Neural progenitor cell (in vitro differentiated cells): Measurements from ENCODE around the gene SERBP1. TPM values are rescaled to one million over a fixed set of nuclear protein-coding genes. Genes with fewer than 3 reads are reported as not detected.

Source experiments
- DNase-seq: peaks from one replicate; pipeline ENCODE4 v3.0.0-alpha.2; 2016; ENCODE audit warnings: low spot score
- H2AFZ ChIP-seq: fragments of 200-600 bp; sonication (generic); replicated peaks from 2 replicates; pipeline ENCODE4 v1.6.1; 2016; ENCODE audit warnings: antibody characterized with exemption
- H3F3A ChIP-seq: fragments of 200-600 bp; sonication (generic); 2 replicates; pipeline ENCODE4 v1.6.1; 2016; ENCODE audit warnings: antibody characterized with exemption, low read depth
- H3K27ac ChIP-seq: fragments of 200-600 bp; sonication (generic); 2 replicates; pipeline ENCODE4 v1.5.1; 2016; ENCODE audit warnings: mild to moderate bottlenecking
- H3K27me3 ChIP-seq: fragments of 200-600 bp; sonication (generic); 2 replicates; pipeline ENCODE4 v1.6.1; 2016; ENCODE audit warnings: mild to moderate bottlenecking, moderate library complexity
- H3K36me3 ChIP-seq: fragments of 200-600 bp; sonication (generic); 2 replicates; pipeline ENCODE4 v1.5.1; 2016
- H3K4me1 ChIP-seq: fragments of 200-600 bp; sonication (generic); 2 replicates; pipeline ENCODE4 v1.6.1; 2016; ENCODE audit warnings: mixed run types
- H3K4me2 ChIP-seq: fragments of 200-600 bp; sonication (generic); 2 replicates; pipeline ENCODE4 v1.6.1; 2016
- H3K4me3 ChIP-seq: fragments of 200-600 bp; sonication (generic); 2 replicates; pipeline ENCODE4 v1.5.1; 2016
- H3K79me2 ChIP-seq: fragments of 200-600 bp; sonication (generic); 2 replicates; pipeline ENCODE4 v1.6.1; 2016; ENCODE audit warnings: low read depth
- H3K9ac ChIP-seq: fragments of 200-600 bp; sonication (generic); 2 replicates; pipeline ENCODE4 v1.6.1; 2016
- H3K9me3 ChIP-seq: fragments of 200-600 bp; sonication (generic); 2 replicates; pipeline ENCODE4 v1.5.1; 2016; ENCODE audit warnings: low read depth
- H4K20me1 ChIP-seq: fragments of 200-600 bp; sonication (generic); 2 replicates; pipeline ENCODE4 v1.6.1; 2016; ENCODE audit warnings: low read depth
- H3K27ac Mint-ChIP-seq: 3 replicates; pipeline ENCODE4 v1.8.0; 2021; ENCODE audit warnings: mixed read lengths
- H3K27me3 Mint-ChIP-seq: 2 replicates; pipeline ENCODE4 v1.8.0; 2022; ENCODE audit warnings: low read depth, mild to moderate bottlenecking, inconsistent platforms, moderate library complexity, mixed read lengths; ENCODE audit not compliant: insufficient read depth
- H3K36me3 Mint-ChIP-seq: 3 replicates; pipeline ENCODE4 v1.8.0; 2021; ENCODE audit warnings: mixed read lengths
- H3K4me1 Mint-ChIP-seq: 3 replicates; pipeline ENCODE4 v1.8.0; 2021; ENCODE audit warnings: mixed read lengths
- H3K4me3 Mint-ChIP-seq: 3 replicates; pipeline ENCODE4 v1.8.0; 2021; ENCODE audit warnings: mild to moderate bottlenecking, moderate library complexity, mixed read lengths
- H3K9me3 Mint-ChIP-seq: 3 replicates; pipeline ENCODE4 v1.8.0; 2020; ENCODE audit warnings: mixed read lengths
- EZH2 ChIP-seq: fragments of 200-600 bp; sonication (generic); IDR thresholded peaks from 2 replicates; pipeline ENCODE4 v1.6.1; 2017; ENCODE audit warnings: antibody characterized with exemption, mild to moderate bottlenecking, moderate library complexity
- EZH2phosphoT487 ChIP-seq: fragments of 200-600 bp; sonication (generic); IDR thresholded peaks from 2 replicates; pipeline ENCODE4 v1.6.1; 2017; ENCODE audit warnings: antibody characterized with exemption
- total RNA-seq: library from RNA; depleted of rRNA; stranded (reverse); fragments of >200 nt; gene quantifications from 2 replicates; pipeline ENCODE4 v1.2.3, GENCODE V29; 2015; ENCODE audit warnings: low replicate concordance
- TF ChIP-seq, protein P1 (sequence below): fragments of 200-600 bp; sonication (generic); IDR thresholded peaks from 2 replicates; pipeline ENCODE4 v1.5.1; 2017; ENCODE audit warnings: antibody characterized with exemption, mild to moderate bottlenecking

Gene SERBP1
- total RNA-seq, 1 donor from 2014 or later = 534 TPM

- Histone ChIP-seq H3K79me2 (no peaks in the 10 kb centered on the region), H3K27ac (no peak overlapping the region), H3K4me2 (no peak overlapping the region), H3K4me3 (no peak overlapping the region), H3F3A (no peaks in the 10 kb centered on the region), H2AFZ (no peak overlapping the region), H3K9me3 (no peaks in the 10 kb centered on the region), H3K36me3 (no peaks in the 10 kb centered on the region), H3K4me1 (no peaks in the 10 kb centered on the region), H3K27me3 (no peaks in the 10 kb centered on the region), H3K9ac (no peak overlapping the region), H4K20me1 (no peaks in the 10 kb centered on the region)
- Mint-ChIP-seq H3K9me3 (no peaks in the 10 kb centered on the region), H3K27me3 (peaks cover 4% of the 10 kb centered on the region), H3K36me3 (no peaks in the 10 kb centered on the region), H3K4me1 (peaks cover 4% of the 10 kb centered on the region), H3K4me3 (no peak overlapping the region), H3K27ac (no peak overlapping the region)
- TF ChIP-seq, protein P1, sequence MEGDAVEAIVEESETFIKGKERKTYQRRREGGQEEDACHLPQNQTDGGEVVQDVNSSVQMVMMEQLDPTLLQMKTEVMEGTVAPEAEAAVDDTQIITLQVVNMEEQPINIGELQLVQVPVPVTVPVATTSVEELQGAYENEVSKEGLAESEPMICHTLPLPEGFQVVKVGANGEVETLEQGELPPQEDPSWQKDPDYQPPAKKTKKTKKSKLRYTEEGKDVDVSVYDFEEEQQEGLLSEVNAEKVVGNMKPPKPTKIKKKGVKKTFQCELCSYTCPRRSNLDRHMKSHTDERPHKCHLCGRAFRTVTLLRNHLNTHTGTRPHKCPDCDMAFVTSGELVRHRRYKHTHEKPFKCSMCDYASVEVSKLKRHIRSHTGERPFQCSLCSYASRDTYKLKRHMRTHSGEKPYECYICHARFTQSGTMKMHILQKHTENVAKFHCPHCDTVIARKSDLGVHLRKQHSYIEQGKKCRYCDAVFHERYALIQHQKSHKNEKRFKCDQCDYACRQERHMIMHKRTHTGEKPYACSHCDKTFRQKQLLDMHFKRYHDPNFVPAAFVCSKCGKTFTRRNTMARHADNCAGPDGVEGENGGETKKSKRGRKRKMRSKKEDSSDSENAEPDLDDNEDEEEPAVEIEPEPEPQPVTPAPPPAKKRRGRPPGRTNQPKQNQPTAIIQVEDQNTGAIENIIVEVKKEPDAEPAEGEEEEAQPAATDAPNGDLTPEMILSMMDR = no peak
- TF ChIP-seq EZH2 (no peak), EZH2phosphoT487 (no peak)
- DNase-seq = no peak
Observed at GRCh38 chr1:67441739-67442281, 11.6 kb upstream of the SERBP1 start.

- H3K27me3 Mint-ChIP-seq = peaks cover 4% of the 10 kb centered on the region
- H3K4me1 ChIP-seq = no peaks in the 10 kb centered on the region
- no peak overlapping the region for H3K4me3 ChIP-seq
- no peaks in the 10 kb centered on the region for H3K36me3 ChIP-seq
- H3K27ac ChIP-seq = no peak overlapping the region
- H3K9ac ChIP-seq = no peak overlapping the region
- H3K4me1 Mint-ChIP-seq = peaks cover 4% of the 10 kb centered on the region
- H4K20me1 ChIP-seq = no peaks in the 10 kb centered on the region
- TF ChIP-seq, protein P1 = no peak
- TF ChIP-seq EZH2 = no peak
- no peak for TF ChIP-seq EZH2phosphoT487
- peak overlapping the region; percentile 23 for H2AFZ ChIP-seq
- H3K27me3 ChIP-seq = no peaks in the 10 kb centered on the region
- H3K4me2 ChIP-seq = no peak overlapping the region
- no peaks in the 10 kb centered on the region for H3K79me2 ChIP-seq
- H3K4me3 Mint-ChIP-seq = no peak overlapping the region
- H3K36me3 Mint-ChIP-seq = no peaks in the 10 kb centered on the region
- H3K27ac Mint-ChIP-seq = no peak overlapping the region
- H3K9me3 Mint-ChIP-seq = no peaks in the 10 kb centered on the region
- H3F3A ChIP-seq = no peaks in the 10 kb centered on the region
- no peak for DNase-seq
- H3K9me3 ChIP-seq = no peaks in the 10 kb centered on the region
Observed at GRCh38 chr1:67441183-67441582, 11.0 kb upstream of the SERBP1 start.

- H3K27me3 ChIP-seq = no peaks in the 10 kb centered on the region
- H3K27ac ChIP-seq = no peak overlapping the region
- Mint-ChIP-seq H3K36me3 (no peaks in the 10 kb centered on the region), H3K4me3 (no peak overlapping the region), H3K27me3 (peaks cover 4% of the 10 kb centered on the region), H3K4me1 (peaks cover 4% of the 10 kb centered on the region), H3K27ac (no peak overlapping the region), H3K9me3 (no peaks in the 10 kb centered on the region)
- H4K20me1 ChIP-seq = no peaks in the 10 kb centered on the region
- TF ChIP-seq EZH2phosphoT487 = no peak
- TF ChIP-seq, protein P1 = no peak
- TF ChIP-seq EZH2 = no peak
- H3F3A ChIP-seq = no peaks in the 10 kb centered on the region
- H3K9ac ChIP-seq = no peak overlapping the region
- H3K4me1 ChIP-seq = no peaks in the 10 kb centered on the region
- H3K4me2 ChIP-seq = no peak overlapping the region
- no peaks in the 10 kb centered on the region for H3K79me2 ChIP-seq
- no peak overlapping the region for H2AFZ ChIP-seq
- DNase-seq = no peak
- H3K36me3 ChIP-seq = no peaks in the 10 kb centered on the region
- H3K9me3 ChIP-seq = no peaks in the 10 kb centered on the region
- H3K4me3 ChIP-seq = no peak overlapping the region
Observed at GRCh38 chr1:67440339-67440738, 10.1 kb upstream of the SERBP1 start.
